Keratinocyte (primary cell): ENCODE measurements around the gene PM20D2. TPM values are rescaled to one million over a fixed set of nuclear protein-coding genes. Genes with fewer than 3 reads are reported as not detected.

Experiments used
- DNase-seq: peaks from one replicate; pipeline ENCODE4 v3.0.0-alpha.2; 2011; ENCODE audit warnings: low read depth, missing footprints, low spot score
- FAIRE-seq: peaks from 2 replicates; lab custom pipeline; 2011; peaks lifted over from hg19 to GRCh38; lab: Jason Lieb, UNC
- H2AFZ ChIP-seq: 2 replicates; pipeline ENCODE4 v1.6.0; 2012; ENCODE audit warnings: low read length, control low read depth, inconsistent platforms; ENCODE audit not compliant: control insufficient read depth
- H3K27ac ChIP-seq: 2 replicates; pipeline ENCODE4 v1.5.1; 2011; ENCODE audit warnings: low read length; ENCODE audit not compliant: control insufficient read depth, insufficient read depth
- H3K27me3 ChIP-seq: 3 replicates; pipeline ENCODE4 v1.6.0; 2011; ENCODE audit warnings: low read length; ENCODE audit not compliant: control insufficient read depth, insufficient read depth; ENCODE audit errors: extremely low read depth
- H3K36me3 ChIP-seq, 2 experiments: 2 replicates in 1 of 2; 3 replicates in 1 of 2; pipeline ENCODE4 v1.5.1; 2011; ENCODE audit warnings: low read length in 2 of 2, mild to moderate bottlenecking in 1 of 2; ENCODE audit not compliant: control insufficient read depth in 2 of 2, insufficient read depth in 2 of 2; ENCODE audit errors: extremely low read depth in 1 of 2
- H3K4me1 ChIP-seq: 3 replicates; pipeline ENCODE4 v1.5.1; 2011; ENCODE audit warnings: low read length; ENCODE audit not compliant: control insufficient read depth, insufficient read depth; ENCODE audit errors: extremely low read depth
- H3K4me2 ChIP-seq: 3 replicates; pipeline ENCODE4 v1.6.0; 2011; ENCODE audit warnings: low read depth, low read length; ENCODE audit not compliant: control insufficient read depth, insufficient read depth; ENCODE audit errors: extremely low read depth
- H3K4me3 ChIP-seq, 3 experiments: fragments of 200-600 bp in 1 of 3; sonication (generic) in 1 of 3; 2 replicates in 2 of 3; 3 replicates in 1 of 3; pipeline ENCODE4 v1.5.1; 2011 to 2016; ENCODE audit warnings: low read length in 3 of 3, mild to moderate bottlenecking in 3 of 3, control low read depth in 2 of 3, inconsistent platforms in 1 of 3, low read depth in 1 of 3, mixed read lengths in 1 of 3, mixed run types in 1 of 3, moderate library complexity in 1 of 3; ENCODE audit not compliant: control insufficient read depth in 2 of 3, insufficient read depth in 2 of 3; ENCODE audit errors: extremely low read depth in 1 of 3
- H3K79me2 ChIP-seq: 2 replicates; pipeline ENCODE4 v1.6.0; 2012; ENCODE audit warnings: low read length; ENCODE audit not compliant: control insufficient read depth, insufficient read depth
- H3K9ac ChIP-seq: 3 replicates; pipeline ENCODE4 v1.6.0; 2011; ENCODE audit warnings: low read length; ENCODE audit not compliant: control insufficient read depth, insufficient read depth; ENCODE audit errors: extremely low read depth
- H3K9me1 ChIP-seq: 3 replicates; pipeline ENCODE4 v1.6.0; 2011; ENCODE audit warnings: low read length; ENCODE audit not compliant: control insufficient read depth, insufficient read depth; ENCODE audit errors: extremely low read depth
- H3K9me3 ChIP-seq: 2 replicates; pipeline ENCODE4 v1.5.1; 2012; ENCODE audit warnings: low read depth, low read length; ENCODE audit not compliant: control insufficient read depth
- H4K20me1 ChIP-seq: 3 replicates; pipeline ENCODE4 v1.6.0; 2011; ENCODE audit warnings: low read length; ENCODE audit not compliant: control insufficient read depth, insufficient read depth; ENCODE audit errors: extremely low read depth
- EZH2 ChIP-seq: IDR thresholded peaks from one replicate; pipeline ENCODE4 v1.6.1; 2012; ENCODE audit warnings: inconsistent platforms, mild to moderate bottlenecking, low read length, moderate library complexity
- dilution Hi-C: fragments of 300-500 bp; cut with MboI; formaldehyde crosslinking; loops from one replicate; pipeline ENCODE4 v1.7.0; 2020; ENCODE audit warnings: low sequenced_read_pairs; ENCODE audit not compliant: extremely low pct_ligation_motif_present
- polyA plus RNA-seq, 5 experiments: library from polyadenylated mRNA; depleted of rRNA in 3 of 5; stranded (reverse) in 3 of 5; stranded (forward) in 1 of 5; unstranded in 1 of 5; fragments of >200 nt; gene quantifications; 1 replicate in 1 of 5; 2 replicates in 3 of 5; 3 replicates in 1 of 5; pipeline versions ENCODE4 v1.2.1 to v1.2.3, GENCODE V29; 2011 to 2012; ENCODE audit warnings: missing spikeins in 2 of 5, low read depth in 1 of 5, low replicate concordance in 1 of 5
- TF ChIP-seq, protein P1 (sequence below), 3 experiments: IDR thresholded peaks in 1 of 3; conservative IDR thresholded peaks in 1 of 3; optimal IDR thresholded peaks in 1 of 3; 2 replicates in 2 of 3; 3 replicates in 1 of 3; pipeline versions ENCODE3 to v1.5.1; 2011; ENCODE audit warnings: low read length in 3 of 3, mild to moderate bottlenecking in 3 of 3, moderate library complexity in 2 of 3, control low read depth in 1 of 3, inconsistent platforms in 1 of 3; ENCODE audit not compliant: insufficient read depth in 2 of 3; ENCODE audit errors: extremely low read depth in 1 of 3

The PM20D2 gene
- polyA plus RNA-seq, 1 donor (not counting 4 experiments of a cell fraction or from before 2014, with no cell fraction given) = 7.9 TPM

DNA sequence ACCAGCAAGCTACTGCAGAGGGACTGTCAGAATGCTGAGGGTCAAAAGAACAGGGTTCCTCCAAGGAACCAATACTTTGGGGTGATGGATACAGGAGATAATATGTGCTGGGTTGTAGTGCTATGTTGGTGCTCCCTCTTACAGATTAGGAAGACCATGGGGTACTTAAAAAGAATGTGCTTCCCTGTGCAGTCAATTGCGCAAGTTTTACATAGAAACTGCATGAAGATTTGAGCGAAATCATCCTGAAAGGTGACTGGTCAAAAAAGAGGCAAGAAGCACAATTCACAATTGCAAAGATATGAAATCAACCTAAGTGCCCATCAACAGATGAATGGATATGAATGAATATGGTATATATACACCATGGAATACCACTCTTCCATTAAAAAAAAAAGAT lies 37.4 kb downstream of the PM20D2 start:
- no peak overlapping the region for H3K4me2 ChIP-seq
- H2AFZ ChIP-seq = no peak overlapping the region
- DNase-seq = no peak
- FAIRE-seq = no peak
- no peaks in the 10 kb centered on the region for H3K79me2 ChIP-seq
- H3K9me1 ChIP-seq = no peaks in the 10 kb centered on the region
- H3K9me3 ChIP-seq = no peaks in the 10 kb centered on the region
- peaks cover 5% of the 10 kb centered on the region for H3K27me3 ChIP-seq
- H3K36me3 ChIP-seq = no peaks in the 10 kb centered on the region
- H3K4me1 ChIP-seq = no peaks in the 10 kb centered on the region
- dilution Hi-C loops = no loop called here
- H3K4me3 ChIP-seq = no peak overlapping the region
- TF ChIP-seq, protein P1, sequence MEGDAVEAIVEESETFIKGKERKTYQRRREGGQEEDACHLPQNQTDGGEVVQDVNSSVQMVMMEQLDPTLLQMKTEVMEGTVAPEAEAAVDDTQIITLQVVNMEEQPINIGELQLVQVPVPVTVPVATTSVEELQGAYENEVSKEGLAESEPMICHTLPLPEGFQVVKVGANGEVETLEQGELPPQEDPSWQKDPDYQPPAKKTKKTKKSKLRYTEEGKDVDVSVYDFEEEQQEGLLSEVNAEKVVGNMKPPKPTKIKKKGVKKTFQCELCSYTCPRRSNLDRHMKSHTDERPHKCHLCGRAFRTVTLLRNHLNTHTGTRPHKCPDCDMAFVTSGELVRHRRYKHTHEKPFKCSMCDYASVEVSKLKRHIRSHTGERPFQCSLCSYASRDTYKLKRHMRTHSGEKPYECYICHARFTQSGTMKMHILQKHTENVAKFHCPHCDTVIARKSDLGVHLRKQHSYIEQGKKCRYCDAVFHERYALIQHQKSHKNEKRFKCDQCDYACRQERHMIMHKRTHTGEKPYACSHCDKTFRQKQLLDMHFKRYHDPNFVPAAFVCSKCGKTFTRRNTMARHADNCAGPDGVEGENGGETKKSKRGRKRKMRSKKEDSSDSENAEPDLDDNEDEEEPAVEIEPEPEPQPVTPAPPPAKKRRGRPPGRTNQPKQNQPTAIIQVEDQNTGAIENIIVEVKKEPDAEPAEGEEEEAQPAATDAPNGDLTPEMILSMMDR (optimal IDR thresholded peaks at IDR 0.05 in 1 of 3, IDR thresholded peaks at IDR 0.05 in 1 of 3, conservative IDR thresholded peaks at IDR 0.05 in 1 of 3; ENCODE audit: extremely low read depth in 1 of 3, insufficient read depth in 2 of 3, low read length in 3 of 3) = no peak
- no peak for TF ChIP-seq EZH2
- no peaks in the 10 kb centered on the region for H4K20me1 ChIP-seq
- no peak overlapping the region for H3K27ac ChIP-seq
- no peak overlapping the region for H3K9ac ChIP-seq

DNA sequence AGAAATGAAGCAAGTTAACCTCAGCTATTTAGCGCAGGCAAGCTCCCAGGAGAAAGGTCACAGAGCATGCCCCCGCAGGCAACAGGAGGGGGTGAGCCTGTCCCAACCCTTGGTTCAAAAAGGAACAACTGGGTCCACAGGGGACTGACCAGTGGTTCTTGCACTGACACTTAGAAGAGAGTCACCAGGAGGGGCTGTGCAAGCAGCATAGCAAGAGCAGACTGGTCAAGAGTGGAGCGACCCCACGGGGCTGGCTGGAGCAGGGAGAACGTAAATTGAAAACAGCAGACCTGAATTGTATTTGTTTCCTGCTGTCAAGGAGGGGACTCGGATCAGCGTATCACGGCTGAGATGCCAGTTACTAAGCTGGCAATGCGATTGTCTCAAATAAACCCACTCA lies 38.5 kb downstream of the PM20D2 start:
- Histone ChIP-seq H3K4me2 (no peak overlapping the region), H3K79me2 (no peaks in the 10 kb centered on the region), H3K9ac (no peak overlapping the region), H3K36me3 (no peaks in the 10 kb centered on the region), H3K27me3 (peaks cover 5% of the 10 kb centered on the region), H2AFZ (no peak overlapping the region), H3K4me1 (no peaks in the 10 kb centered on the region), H3K4me3 (no peak overlapping the region), H3K9me3 (no peaks in the 10 kb centered on the region), H3K27ac (no peak overlapping the region), H3K9me1 (no peaks in the 10 kb centered on the region), H4K20me1 (no peaks in the 10 kb centered on the region)
- dilution Hi-C loops = no loop called here
- TF ChIP-seq, protein P1 (optimal IDR thresholded peaks at IDR 0.05 in 1 of 3, IDR thresholded peaks at IDR 0.05 in 1 of 3, conservative IDR thresholded peaks at IDR 0.05 in 1 of 3; ENCODE audit: extremely low read depth in 1 of 3, insufficient read depth in 2 of 3, low read length in 3 of 3) = no peak
- no peak for TF ChIP-seq EZH2
- DNase-seq (no peak), FAIRE-seq (no peak)
